Measurements from ENCODE around the gene IRF6.

The IRF6 gene

DNA sequence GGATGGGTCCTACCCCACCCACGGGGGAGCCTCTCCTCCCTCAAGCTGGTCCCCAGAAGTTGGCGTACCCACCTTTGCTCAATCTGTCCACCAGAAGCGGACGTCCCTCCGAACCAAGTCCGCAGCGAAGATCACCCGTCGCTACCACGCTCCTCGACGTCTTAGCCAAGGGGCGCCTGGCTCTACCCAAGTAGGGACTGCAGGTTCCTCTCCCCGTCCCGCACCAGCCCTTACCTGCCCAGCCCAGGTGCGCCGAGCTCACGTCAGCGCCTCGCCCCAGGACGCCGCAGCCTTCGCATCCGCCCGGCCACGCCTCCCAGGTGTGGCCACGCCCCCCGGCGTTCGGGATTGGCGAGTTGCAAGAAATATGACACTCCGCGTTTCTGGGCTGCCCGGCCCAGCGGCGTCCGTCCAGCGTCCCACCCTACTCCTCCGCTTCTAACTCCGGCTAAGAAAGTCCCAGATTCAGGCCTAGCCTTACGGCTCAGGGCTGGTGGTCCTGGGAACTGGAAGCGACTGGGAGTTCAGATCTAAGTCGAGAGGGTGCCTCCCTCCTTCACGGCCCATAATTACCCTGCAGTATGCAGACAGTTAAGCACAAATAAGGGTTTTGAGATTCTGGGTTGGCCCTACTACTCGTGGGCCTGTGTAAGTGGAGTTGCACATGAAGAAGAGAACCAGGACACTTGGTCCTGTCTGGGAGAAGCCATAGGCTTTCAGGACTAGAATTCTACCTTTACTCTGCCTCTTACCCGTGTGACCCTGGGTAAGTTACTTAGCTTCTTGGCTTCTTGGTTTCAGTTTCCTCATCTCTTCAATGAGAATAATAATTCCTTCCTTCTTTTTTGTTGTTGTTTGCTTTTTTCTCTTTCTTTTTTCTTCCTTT is at the start of gene IRF6:
Gene IRF6 (minus strand): TSS at position 268 of the 886 bp plus-strand sequence. CDS start 4,729 bp downstream, outside the sequence.
- peak; percentile 83 for DNase-seq (ENCODE audit: low read depth, low spot score)

DNA sequence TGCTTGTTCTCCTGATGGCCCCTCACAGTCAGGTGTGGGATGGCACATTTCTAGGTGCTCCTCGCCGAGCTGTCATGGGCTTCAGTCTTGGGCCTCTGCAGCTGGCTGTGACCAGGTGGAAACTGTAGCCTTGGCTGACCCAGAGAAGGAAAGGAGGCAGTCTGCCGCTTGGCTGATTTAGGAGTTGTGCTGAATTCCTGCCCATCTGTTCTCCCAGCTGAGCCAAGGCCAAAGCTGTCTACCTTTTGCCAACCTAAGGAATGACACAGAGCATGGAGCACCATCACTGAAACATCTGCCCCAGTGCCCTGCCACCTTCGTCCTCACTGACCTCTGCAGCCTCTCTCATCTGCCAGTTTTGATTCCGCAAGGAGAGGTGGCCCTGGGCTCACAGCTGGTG is 49.7 kb upstream of the IRF6 start:
- DNase-seq (ENCODE audit: low read depth, low spot score): no peak

DNA sequence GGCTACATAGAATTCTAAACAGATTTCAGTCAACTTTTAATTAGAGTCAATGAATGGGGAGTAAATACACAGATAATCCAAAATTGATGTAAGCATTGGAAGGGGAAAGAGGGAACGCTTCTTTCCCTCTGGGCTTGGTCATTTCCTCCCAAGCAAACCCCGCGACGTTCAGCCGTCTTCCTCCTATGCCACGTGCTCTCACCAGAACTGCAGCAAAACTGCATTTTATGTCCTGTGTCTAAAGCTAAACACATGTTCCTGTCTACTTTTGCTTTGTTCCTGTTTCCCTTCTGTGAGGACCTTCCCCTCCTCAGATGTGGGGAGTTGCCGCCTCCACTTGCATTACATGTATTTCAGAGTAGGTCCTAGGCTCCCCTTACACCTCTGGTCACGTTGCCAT is 49.1 kb upstream of the IRF6 start:
- no peak for DNase-seq (ENCODE audit: low read depth, low spot score)

DNA sequence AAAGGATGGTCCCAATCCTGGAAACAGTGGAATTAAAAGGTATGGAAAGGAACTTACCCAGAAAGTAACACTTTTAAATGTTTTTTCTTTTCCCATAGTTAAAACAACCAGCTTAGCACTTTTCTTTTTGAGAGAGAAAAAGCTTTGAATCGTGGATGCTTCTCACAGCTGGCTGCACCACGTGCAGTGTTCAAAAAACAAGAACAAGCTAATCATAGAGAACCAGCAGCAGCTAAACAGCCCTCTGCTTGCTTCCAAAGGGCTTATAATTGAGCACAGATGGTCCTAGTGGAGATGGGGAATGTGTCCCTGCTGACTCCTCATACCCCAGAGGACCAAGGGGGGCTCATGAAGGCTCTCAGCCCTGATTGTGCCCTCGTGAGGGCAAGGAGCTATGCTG is 48.3 kb upstream of the IRF6 start:
- no peak for DNase-seq (ENCODE audit: low read depth, low spot score)

DNA sequence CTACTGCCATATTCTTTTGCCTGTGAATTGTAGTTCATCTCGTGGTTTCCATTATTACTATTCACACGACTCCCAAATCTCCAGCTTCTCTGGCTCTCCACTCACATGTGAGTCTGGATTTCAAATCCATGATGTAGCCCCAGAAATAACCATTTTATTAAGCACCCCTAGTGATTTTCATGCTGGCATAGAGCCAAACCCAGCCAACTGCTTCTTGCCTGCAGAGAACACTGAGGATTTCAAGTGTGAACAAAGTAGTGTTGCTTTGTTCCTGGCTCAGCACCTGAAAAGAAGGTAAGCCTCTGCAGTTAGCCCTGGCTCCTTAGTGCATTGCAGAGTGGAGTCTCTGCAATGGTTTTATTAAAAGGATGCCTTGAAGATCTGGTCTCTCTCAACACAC is 47.7 kb upstream of the IRF6 start:
- DNase-seq (ENCODE audit: low read depth, low spot score): no peak

DNA sequence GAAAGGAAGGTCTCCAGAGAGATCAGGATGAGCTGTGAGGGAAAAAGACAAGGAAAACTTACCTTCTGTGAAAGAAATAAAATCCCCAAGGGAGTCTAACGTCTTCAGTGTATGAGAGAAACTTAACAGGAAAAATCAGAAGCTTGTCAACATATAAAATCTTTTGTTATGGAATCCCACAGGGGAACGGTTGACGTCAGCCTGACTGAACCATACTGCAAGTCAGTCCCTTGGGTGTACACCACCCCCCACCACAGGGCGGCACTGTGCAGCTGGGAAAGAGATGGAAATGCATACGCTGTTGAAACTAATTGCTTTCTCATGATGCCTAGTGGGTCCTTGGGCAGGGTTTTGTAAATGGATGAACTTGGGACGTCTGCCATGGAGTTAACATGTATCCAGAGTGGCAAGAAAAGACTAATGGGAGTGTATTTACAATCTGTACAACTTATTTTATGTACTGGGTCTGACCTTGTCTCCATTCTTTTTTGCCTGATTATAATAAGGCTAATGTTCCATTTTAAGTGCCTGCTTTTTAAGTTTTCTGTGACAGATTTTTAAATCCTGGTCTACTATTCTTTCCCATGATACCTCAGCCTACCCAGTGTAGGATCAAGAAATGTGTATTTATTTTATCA is 44.5 kb upstream of the IRF6 start:
- peak; percentile 83 for DNase-seq (ENCODE audit: low read depth, low spot score)

DNA sequence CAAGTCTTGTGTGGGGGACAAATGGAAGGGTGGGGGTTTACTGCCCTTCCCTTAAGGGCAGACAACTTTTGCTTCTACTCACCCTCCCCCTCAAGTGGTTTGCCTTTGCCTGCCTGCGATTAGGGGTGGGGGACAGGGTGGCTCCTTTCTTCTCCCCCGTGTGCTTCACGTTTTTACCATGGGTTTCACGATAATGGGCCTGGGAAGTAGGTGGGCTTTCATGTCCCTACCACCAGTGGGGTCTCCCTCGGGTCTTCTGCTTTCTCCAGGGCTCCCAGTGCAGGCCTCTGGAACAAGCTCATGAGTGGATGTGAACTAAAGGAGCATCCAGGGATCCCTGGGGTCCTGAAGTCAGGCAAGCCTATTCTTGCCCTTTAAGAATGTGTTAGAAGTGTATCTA is 43.4 kb upstream of the IRF6 start:
- no peak for DNase-seq (ENCODE audit: low read depth, low spot score)

DNA sequence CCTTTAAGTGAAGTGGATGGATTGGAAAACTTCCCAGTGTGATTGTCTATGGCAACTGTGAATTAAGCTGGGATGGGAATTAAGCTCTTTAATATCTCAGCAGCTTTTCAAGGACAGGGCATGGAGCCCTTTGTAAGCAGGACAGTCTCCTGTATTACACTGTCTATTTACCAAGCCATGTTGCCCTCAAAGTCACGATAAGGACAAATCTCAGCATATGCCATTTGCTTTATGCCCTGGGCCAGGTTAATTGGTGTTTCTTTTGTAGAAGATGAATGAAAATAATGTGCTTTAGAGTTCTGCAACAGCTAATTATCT is 39.4 kb upstream of the IRF6 start:
- no peak for DNase-seq (ENCODE audit: low read depth, low spot score)

DNA sequence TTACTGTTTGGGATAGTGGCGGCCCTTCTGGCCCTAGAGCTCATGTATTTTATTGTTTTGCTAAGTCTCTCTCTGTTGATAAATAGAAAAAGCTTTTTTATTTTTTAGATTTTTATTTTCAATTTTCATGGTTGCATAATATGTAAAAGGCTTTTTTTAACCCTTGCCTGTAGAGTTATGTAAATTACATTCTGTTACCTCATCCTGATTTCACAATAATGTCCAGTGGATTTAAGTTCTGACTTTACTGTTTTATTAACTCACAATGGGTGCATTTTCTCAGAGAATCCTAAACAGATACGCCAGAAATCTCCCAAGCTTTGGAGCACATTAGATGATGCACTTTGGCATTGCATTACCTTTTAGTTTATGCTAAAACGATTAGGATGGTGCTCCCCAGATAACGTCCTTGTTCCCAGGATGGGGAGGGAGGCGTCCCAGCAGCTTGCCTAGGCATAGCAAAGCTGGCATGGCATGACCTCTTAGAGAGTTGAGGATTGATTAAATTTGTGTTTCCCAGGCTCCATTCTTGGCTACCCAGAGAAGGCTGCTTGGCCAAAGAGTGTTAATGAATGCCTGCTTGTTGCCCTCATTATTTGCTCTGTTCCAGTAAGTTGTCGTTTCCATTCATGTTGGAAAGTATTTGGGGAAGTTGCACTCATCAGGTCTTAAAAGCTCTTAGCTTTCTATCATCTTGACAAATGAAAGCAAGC is 38.9 kb upstream of the IRF6 start:
- DNase-seq (ENCODE audit: low read depth, low spot score): peak; percentile 60

DNA sequence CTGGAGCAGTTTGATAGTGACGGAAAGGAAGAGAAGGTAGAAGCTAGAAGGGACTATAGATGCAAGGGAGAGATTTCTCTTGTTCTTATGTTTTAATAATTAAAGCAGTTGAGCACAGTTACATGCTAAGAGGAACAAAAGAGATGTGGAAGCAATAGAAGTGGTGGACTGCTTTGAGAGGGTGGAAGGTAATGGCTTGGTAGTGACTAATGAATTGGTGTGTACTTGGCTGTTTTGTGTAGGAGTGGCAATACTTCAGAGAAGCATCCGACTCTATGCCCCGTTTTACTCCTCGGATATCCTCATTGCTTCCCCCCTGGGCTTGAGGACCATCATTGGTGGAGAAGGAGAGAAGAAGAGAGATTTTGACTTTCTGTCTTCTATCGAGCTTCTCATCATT is 34.7 kb upstream of the IRF6 start:
- DNase-seq (ENCODE audit: low read depth, low spot score): no peak

DNA sequence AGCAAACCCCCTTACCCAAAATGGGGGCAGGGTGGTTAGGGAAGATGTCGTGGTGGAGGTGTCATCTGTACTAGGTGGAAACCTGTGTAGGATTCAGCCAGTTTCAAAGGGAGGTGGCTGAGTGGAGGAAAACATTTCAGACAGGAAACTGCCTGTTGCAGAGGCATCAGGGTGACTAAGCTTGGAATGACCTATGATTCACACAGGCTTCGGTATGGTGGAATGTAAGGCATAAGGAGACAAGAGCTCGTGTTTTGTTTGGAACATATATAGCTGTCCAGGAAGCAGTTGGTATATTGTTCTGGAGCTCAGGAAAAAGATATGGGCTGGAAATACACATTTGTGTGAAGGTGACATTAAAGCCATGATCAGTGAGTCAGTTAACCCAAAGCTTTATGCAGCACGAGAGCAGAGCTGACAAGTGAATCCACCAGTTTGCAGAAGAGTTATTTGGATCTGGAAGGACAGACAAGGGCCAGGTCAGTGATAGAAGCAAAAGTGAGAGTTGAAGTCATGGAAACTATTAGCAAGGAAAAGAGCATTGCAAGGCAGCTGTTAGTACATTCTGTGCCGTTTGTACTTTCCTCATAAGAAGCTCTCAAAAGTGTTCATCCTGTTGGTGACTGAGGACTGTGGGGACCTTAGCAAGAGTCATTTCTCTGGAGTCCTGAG is 34.1 kb upstream of the IRF6 start:
- peak; percentile 91 for DNase-seq (ENCODE audit: low read depth, low spot score)

DNA sequence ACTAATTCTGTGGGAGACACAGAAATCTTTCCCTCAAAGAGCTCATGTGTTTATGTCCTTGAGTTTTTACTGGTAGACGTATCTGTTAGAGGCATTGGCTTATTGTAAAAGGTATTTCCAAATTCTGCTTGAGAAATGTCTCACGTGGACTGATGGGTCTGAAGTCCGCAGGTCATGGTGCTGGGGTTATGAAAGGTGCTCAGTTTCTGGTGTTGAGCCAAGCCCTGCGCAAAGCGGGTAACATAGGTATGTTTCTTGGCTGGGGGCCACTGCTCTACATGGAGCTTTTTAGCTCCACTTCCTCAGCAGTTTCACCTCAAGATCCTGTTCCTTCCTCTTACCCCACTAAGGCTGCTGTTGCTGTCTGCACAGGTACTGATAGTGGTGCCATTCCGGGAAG is 32.6 kb upstream of the IRF6 start:
- no peak for DNase-seq (ENCODE audit: low read depth, low spot score)

DNA sequence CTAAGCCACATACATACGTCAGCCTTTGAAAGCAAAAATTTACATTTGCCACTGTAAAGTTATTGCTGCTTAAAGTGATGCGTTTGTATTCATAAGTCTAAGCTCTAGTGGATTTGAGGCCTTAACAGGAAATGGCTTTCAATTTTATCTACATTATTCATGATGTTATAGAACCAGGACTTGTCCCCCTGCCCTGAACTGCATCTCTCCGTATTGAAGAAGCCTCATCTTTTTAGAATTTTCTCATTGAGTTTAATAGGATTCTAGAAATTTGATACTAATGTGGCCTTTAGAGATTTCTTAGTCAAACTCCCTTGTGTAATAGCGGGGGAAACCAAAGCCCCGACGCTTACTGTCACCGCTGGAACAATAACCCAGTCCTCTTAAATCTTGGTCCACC is 31.7 kb upstream of the IRF6 start:
- DNase-seq (ENCODE audit: low read depth, low spot score): no peak

DNA sequence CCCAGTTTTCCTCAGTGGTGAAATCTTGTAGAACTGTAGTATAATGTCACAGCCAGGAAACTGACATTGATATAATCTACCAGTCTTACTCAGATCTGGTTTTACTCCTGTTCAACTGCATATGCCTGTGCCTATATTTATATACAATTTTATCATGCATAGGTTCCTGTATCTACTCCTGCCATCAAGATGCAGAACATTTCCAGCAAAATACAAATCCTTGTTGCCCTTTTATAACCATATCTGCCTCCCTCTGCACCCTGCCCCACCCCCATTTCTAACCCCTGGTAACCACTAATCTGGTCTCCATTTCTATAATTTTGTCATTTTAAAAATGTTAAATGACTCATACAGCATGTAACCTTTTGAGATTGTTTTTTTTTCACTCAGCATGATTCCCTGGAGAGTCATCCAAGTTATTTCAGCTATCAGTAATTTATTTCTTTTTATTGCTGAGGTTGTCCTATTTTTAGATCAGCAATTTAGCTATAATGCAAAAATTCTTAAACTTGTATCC is 29.9 kb upstream of the IRF6 start:
- DNase-seq (ENCODE audit: low read depth, low spot score): no peak

DNA sequence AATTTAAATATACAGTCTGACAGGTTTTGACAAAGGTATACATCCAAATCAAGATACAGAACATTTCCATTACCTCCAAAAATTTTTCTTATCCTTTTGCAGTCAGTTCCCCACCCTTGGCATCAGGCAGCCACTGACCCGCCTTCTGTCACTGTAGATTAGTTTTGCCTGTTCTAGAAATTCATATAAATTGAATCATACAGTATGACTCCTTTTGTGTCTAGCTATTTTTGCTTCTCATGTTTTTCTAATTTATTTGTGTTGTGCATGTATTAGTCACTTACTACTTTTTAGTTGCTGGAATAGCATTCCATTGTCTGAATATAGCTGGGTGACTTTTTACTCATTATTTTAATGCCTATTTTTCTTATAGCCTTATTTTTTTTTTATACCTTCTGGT is 25.7 kb upstream of the IRF6 start:
- DNase-seq (ENCODE audit: low read depth, low spot score): no peak

DNA sequence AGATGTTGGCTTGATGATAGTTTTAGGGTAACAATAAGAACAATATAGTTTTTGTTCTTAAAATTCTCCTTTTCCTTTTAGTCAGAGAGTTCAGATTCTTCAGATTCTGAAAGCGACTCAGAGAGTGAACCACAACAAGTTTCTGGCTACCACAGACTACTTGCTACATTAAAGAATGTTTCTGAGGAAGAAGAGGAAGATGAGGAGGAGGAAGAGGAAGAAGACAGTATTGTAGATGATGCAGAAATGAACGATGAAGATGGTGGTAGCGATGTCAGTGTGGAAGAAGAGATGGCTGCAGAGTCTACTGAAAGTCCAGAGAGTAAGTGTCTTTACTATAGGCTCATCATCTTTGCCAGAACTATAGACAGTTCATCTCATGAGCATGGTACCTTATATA is 24.8 kb upstream of the IRF6 start:
- DNase-seq (ENCODE audit: low read depth, low spot score): no peak

DNA sequence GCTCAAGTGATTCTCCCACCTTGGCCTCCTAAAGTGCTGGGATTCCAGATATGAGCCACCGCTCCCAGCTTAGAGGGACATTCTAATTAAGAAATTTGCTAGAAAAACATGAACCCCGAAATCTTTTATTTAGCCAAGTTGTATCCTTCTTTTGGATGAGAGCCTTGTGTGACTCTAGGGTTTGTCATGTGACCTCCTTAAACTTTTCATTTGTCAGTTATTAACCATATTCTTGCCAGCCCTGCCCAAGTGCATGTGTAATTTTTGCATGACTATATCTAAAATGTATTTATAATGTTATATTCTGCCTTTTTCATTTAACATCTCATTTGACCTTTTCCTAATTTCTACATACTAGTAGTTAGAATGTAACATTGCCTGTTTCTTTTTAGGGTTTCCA is 23.8 kb upstream of the IRF6 start:
- DNase-seq (ENCODE audit: low read depth, low spot score): no peak

DNA sequence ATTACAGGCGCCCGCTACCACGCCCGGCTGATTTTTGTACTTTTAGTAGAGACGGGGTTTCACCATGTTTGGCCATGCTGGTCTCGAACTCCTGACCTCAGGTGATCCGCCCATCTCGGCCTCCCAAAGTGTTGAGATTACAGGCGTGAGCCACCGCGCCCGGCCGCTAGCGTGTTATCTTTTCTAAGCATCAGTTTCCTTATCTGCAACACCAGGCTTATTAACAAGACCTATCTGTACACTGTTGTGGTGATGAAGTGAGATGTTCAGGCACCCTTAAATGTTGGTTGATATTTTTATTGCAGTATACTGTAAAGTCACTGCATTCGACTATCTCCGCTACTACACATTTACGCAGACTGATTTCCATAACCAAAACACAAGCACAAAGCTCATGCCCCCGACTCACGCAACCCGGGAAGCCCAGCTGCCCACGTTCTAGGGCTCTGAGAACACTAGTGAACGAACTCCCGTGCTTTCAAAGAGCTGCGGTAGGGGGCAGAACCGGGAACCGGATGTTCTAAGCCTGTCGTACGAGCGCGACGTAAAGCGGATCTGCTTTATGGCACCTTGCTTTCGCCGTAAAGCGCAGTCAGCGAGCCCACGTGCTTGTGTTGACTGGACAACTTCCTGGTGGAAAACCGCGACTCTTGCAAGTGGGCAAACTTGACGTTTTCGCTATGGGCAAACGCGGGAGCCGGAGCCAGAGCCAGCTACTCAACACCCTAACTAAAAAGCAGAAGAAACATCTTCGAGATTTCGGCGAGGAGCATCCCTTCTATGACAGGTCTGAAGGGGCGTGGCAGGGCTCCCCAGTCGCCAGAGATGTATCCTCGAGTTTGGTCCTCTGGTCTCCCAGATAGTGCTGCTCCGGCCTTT is 21.7 kb upstream of the IRF6 start, which contains the start of gene UTP25:
Gene UTP25 (plus strand): TSS at position 589 of the 879 bp plus-strand sequence. CDS start 92 bp downstream, at position 681.
- peak; percentile 98 for DNase-seq (ENCODE audit: low read depth, low spot score)

DNA sequence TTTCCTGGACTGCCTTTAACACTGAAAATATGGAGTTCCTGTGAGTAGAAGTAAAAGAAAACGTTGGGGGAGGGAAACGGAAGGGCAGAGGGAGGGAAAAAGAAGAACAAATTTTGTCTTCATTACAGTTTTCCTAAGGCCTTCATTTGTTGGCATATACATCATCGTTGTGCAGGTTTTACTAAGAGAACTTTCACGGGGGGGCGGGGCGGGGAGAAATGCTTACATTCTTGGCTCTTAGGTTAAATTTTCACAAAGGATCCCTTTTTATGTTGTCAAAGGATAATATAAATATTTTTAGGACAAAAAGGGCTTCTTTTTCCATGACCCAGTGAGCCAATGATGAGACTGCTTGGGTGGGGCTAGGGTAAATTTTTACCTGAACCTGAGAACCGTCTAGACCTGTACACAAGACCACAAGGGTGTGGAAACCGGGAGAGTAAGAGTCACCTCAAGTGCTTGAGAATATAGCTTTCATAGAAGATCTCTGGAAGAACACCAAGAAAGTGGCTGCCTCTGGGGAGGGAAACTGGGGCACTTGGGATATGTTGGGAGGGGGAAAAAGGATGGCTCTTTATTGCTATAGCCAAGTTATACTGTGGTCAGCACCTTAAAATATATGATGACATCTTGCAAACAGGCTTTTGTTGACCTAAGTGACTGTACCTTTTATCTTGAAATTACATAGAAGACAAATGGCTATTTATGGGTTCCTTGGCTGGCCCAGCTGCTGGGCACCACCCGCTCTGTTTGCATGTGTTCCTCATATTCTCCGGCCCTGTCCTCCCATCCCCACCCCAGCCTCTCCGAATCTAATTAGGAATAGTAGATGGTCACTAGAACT is 19.9 kb upstream of the IRF6 start:
- DNase-seq (ENCODE audit: low read depth, low spot score): no peak
